A549 (cell line): ENCODE results near the gene SEC62. TPM values are rescaled to one million over a fixed set of nuclear protein-coding genes. Genes with fewer than 3 reads are reported as not detected.

Source experiments
- ATAC-seq, 2 experiments: fragments of 200-7000 bp in 1 of 2; fragments of >200 bp in 1 of 2; cut with Nextera tagmentation in 1 of 2; cut with Tn5 transposase in 1 of 2; 3 replicates each; pipeline versions ENCODE4 v1.8.0 to v1.9.1; 2018 to 2020; ENCODE audit warnings: mild to moderate bottlenecking in 1 of 2, moderate library complexity in 1 of 2
- CTCF ChIA-PET: fragments of 300-600 bp; sonication (Branson Sonifier 250); formaldehyde crosslinking; extraction: SDS; loops from one replicate; lab custom pipeline; 2021; ENCODE audit warnings: antibody characterized with exemption, inconsistent platforms; lab: Yijun Ruan, JAX
- POLR2A ChIA-PET: fragments of 350-600 bp; formaldehyde crosslinking; extraction: SDS; loops from one replicate; lab custom pipeline; 2021; ENCODE audit warnings: antibody characterized with exemption, inconsistent platforms; lab: Yijun Ruan, JAX
- DNase-seq, 2 experiments: peaks; one replicate each; pipeline versions ENCODE4 v3.0.0 to v3.0.0-alpha.2; 2011 to 2016; ENCODE audit warnings: low read depth in 1 of 2, low spot score in 1 of 2
- FAIRE-seq: peaks from 2 replicates; lab custom pipeline; 2011; peaks lifted over from hg19 to GRCh38; lab: Jason Lieb, UNC
- H3K27ac ChIP-seq, 2 experiments: fragments of >200 bp; sonication (Bioruptor Twin); formaldehyde crosslinking; 3 replicates each; pipeline ENCODE4 v1.5.1; 2016 to 2017
- H3K4me1 ChIP-seq: fragments of >200 bp; sonication (Bioruptor Twin); formaldehyde crosslinking; 3 replicates; pipeline ENCODE4 v1.6.1; 2016
- H3K4me2 ChIP-seq: fragments of >200 bp; sonication (Bioruptor Twin); formaldehyde crosslinking; 3 replicates; pipeline ENCODE4 v1.6.1; 2016
- H3K4me3 ChIP-seq: fragments of >200 bp; sonication (Bioruptor Twin); formaldehyde crosslinking; 3 replicates; pipeline ENCODE4 v1.5.1; 2016
- H3K9me3 ChIP-seq: fragments of >200 bp; sonication (Bioruptor Twin); formaldehyde crosslinking; 3 replicates; pipeline ENCODE4 v1.6.1; 2016
- ATOH8 ChIP-seq: fragments of 250-450 bp; sonication (Bioruptor Pico); IDR thresholded peaks from 2 replicates; pipeline ENCODE4 v1.5.0; 2020; ENCODE audit warnings: low read depth, mild to moderate bottlenecking, moderate library complexity
- CBX8 ChIP-seq: fragments of 200-600 bp; sonication (generic); IDR thresholded peaks from 2 replicates; pipeline ENCODE4 v1.6.1; 2016
- CHD2 ChIP-seq: fragments of 150-350 bp; IDR thresholded peaks from 2 replicates; pipeline ENCODE4 v1.6.1; 2014; ENCODE audit warnings: low read length; ENCODE audit not compliant: partially characterized antibody
- CTCF ChIP-seq: fragments of >200 bp; sonication (Bioruptor Twin); formaldehyde crosslinking; IDR thresholded peaks from 3 replicates; pipeline ENCODE4 v1.5.1; 2016
- E2F6 ChIP-seq: IDR thresholded peaks from 2 replicates; pipeline ENCODE4 v1.6.1; 2012; ENCODE audit warnings: low read depth, borderline replicate concordance
- EHF ChIP-seq: fragments of 250-450 bp; sonication (Bioruptor Pico); IDR thresholded peaks from 2 replicates; pipeline ENCODE4 v1.5.0; 2020; ENCODE audit warnings: mild to moderate bottlenecking
- EHMT2 ChIP-seq: fragments of 200-600 bp; sonication (generic); IDR thresholded peaks from 2 replicates; pipeline ENCODE4 v1.6.1; 2016; ENCODE audit warnings: antibody characterized with exemption, low read depth, mild to moderate bottlenecking, moderate library complexity
- GATA3 ChIP-seq: IDR thresholded peaks from 2 replicates; pipeline ENCODE4 v1.6.1; 2012; ENCODE audit warnings: borderline replicate concordance
- HDAC2 ChIP-seq: fragments of 200-600 bp; sonication (generic); IDR thresholded peaks from 2 replicates; pipeline ENCODE4 v1.6.1; 2016
- HES2 ChIP-seq: fragments of >200 bp; sonication (Bioruptor Twin); formaldehyde crosslinking; IDR thresholded peaks from 2 replicates; pipeline ENCODE4 v1.6.1; 2016
- HOXB13 ChIP-seq: fragments of 250-450 bp; sonication (Bioruptor Pico); IDR thresholded peaks from 2 replicates; pipeline ENCODE4 v1.5.0; 2020; ENCODE audit warnings: low read depth, mild to moderate bottlenecking, moderate library complexity
- MAFK ChIP-seq: fragments of 450-650 bp; IDR thresholded peaks from 2 replicates; pipeline ENCODE4 v1.6.1; 2014; ENCODE audit not compliant: partially characterized antibody
- NPAS2 ChIP-seq: fragments of 250-450 bp; sonication (Bioruptor Pico); IDR thresholded peaks from 2 replicates; pipeline ENCODE4 v1.8.0; 2022; ENCODE audit warnings: mild to moderate bottlenecking, moderate library complexity, borderline replicate concordance
- NR3C1 ChIP-seq: fragments of >200 bp; sonication (Bioruptor Twin); formaldehyde crosslinking; IDR thresholded peaks from 3 replicates; pipeline ENCODE4 v1.6.1; 2017
- PBX3 ChIP-seq: IDR thresholded peaks from 2 replicates; pipeline ENCODE4 v1.6.1; 2012
- PHF8 ChIP-seq: fragments of 200-600 bp; sonication (generic); IDR thresholded peaks from 2 replicates; pipeline ENCODE4 v1.6.1; 2016; ENCODE audit warnings: low read depth, mild to moderate bottlenecking, antibody characterized with exemption, moderate library complexity, borderline replicate concordance
- POLR2A ChIP-seq: IDR thresholded peaks from 2 replicates; pipeline ENCODE4 v1.6.1; 2012; ENCODE audit warnings: mild to moderate bottlenecking, low read length
- RAD21 ChIP-seq, 2 experiments: fragments of >200 bp in 1 of 2; sonication (Bioruptor Twin) in 1 of 2; formaldehyde crosslinking in 1 of 2; IDR thresholded peaks in 1 of 2; conservative IDR thresholded peaks in 1 of 2; 2 replicates in 1 of 2; 3 replicates in 1 of 2; pipeline ENCODE4 v1.6.1; 2012 to 2018; ENCODE audit warnings: inconsistent platforms in 1 of 2
- RARB ChIP-seq: fragments of 250-450 bp; sonication (Bioruptor Pico); IDR thresholded peaks from 2 replicates; pipeline ENCODE4 v1.8.0; 2021; ENCODE audit warnings: mild to moderate bottlenecking, moderate library complexity
- RCOR1 ChIP-seq: fragments of 150-350 bp; IDR thresholded peaks from 2 replicates; pipeline ENCODE4 v1.6.1; 2014; ENCODE audit warnings: antibody characterized with exemption, low read length, low read depth
- ZC3H11A ChIP-seq: fragments of 450-650 bp; IDR thresholded peaks from 2 replicates; pipeline ENCODE4 v1.6.1; 2014; ENCODE audit warnings: antibody characterized with exemption, mild to moderate bottlenecking
- ZNF302 ChIP-seq: fragments of 250-450 bp; sonication (Bioruptor Pico); IDR thresholded peaks from 2 replicates; pipeline ENCODE4 v1.9.0; 2021; ENCODE audit warnings: inconsistent platforms, mild to moderate bottlenecking, moderate library complexity
- ZSCAN20 ChIP-seq: fragments of 250-450 bp; sonication (Bioruptor Pico); IDR thresholded peaks from 2 replicates; pipeline ENCODE4 v1.8.0; 2022; ENCODE audit warnings: mild to moderate bottlenecking, moderate library complexity
- whole genome bisulfite sequencing: methylation state at CpG from one replicate; pipeline ENCODE4 v1.1.6; 2017; ENCODE audit errors: missing lambda C conversion rate; 5-methylcytosine and 5-hydroxymethylcytosine counted together
- polyA plus RNA-seq, 4 experiments: library from polyadenylated mRNA; depleted of rRNA in 3 of 4; stranded (reverse); fragments of >200 nt; fragmentation: RNase III in 1 of 4; extraction: RNeasy Plus Mini Kit Qiagen cat#74134 plus additional on column Dnase treatment in 1 of 4; gene quantifications; 2 replicates in 3 of 4; 3 replicates in 1 of 4; pipeline ENCODE4 v1.2.3, GENCODE V29; 2011 to 2017

The SEC62 gene
- polyA plus RNA-seq, 2 of the 4 experiments (the other 2 are of a cell fraction) = 84.5 to 107 TPM

- H3K27ac ChIP-seq = no peak overlapping the region
- H3K4me3 ChIP-seq = no peak overlapping the region
- ATAC-seq = no peak
- WGBS = 72% methylated on average over 8 of the region's 8 CpGs
- DNase-seq = no peak
- no peak for FAIRE-seq
- ChIA-PET POLR2A (no interaction called here), CTCF (interaction anchor here (0.6 to 1.0 kb wide), 2 partner anchors 13 to 900 kb away, joined by 3 read pairs; no protein-coding TSS in a partner anchor)
- H3K4me1 ChIP-seq = peaks cover 6% of the 10 kb centered on the region; the same call in 1 of the 3 replicates
- H3K9me3 ChIP-seq = no peaks in the 10 kb centered on the region
- H3K4me2 ChIP-seq = no peak overlapping the region
- TF ChIP-seq RARB (no peak), ATOH8 (CRISPR knock-in tag) (no peak), MAFK (no peak), CBX8 (no peak), PBX3 (no peak), EHMT2 (no peak), HOXB13 (CRISPR knock-in tag) (no peak), RAD21 (conservative IDR thresholded peaks at IDR 0.05 in 1 of 2, IDR thresholded peaks at IDR 0.05 in 1 of 2) (no peak), CHD2 (no peak), NPAS2 (CRISPR knock-in tag) (no peak), POLR2A (no peak), HDAC2 (no peak), GATA3 (no peak), PHF8 (no peak), E2F6 (no peak), CTCF (no peak), ZC3H11A (no peak), HES2 (no peak), ZSCAN20 (CRISPR knock-in tag) (no peak)
- TF ChIP-seq, all 56 proteins: peak for 0
Observed at GRCh38 chr3:170040418-170040817, 73.8 kb downstream of the SEC62 start.

GRCh38 chr3:170043506-170043905 is 76.9 kb downstream of the SEC62 start:
- no peak overlapping the region for H3K4me2 ChIP-seq
- peaks cover 5% of the 10 kb centered on the region; the same call in 1 of the 3 replicates for H3K4me1 ChIP-seq
- CTCF ChIA-PET = interaction anchor here (1.6 kb wide), 1 partner anchor 10 kb away, joined by 7 read pairs; no protein-coding TSS in a partner anchor
- WGBS = 78% methylated on average over 7 of the region's 7 CpGs
- FAIRE-seq = no peak
- H3K27ac ChIP-seq = no peak overlapping the region
- H3K4me3 ChIP-seq = no peak overlapping the region
- ATAC-seq = no peak
- TF ChIP-seq ZNF302 (CRISPR knock-in tag) = no peak
- no peak for TF ChIP-seq EHF (CRISPR knock-in tag)
- TF ChIP-seq NR3C1 = no peak
- TF ChIP-seq NPAS2 (CRISPR knock-in tag) = no peak
- TF ChIP-seq RCOR1 = no peak
- TF ChIP-seq RARB = no peak
- no peaks in the 10 kb centered on the region for H3K9me3 ChIP-seq
- DNase-seq = no peak
- POLR2A ChIA-PET = no interaction called here
